ENCODE measurements around the gene MYO5B. TPM values are rescaled to one million over a fixed set of nuclear protein-coding genes. Genes with fewer than 3 reads are reported as not detected.
"Not testable (repeated sequence)": the region's sequence is repeated elsewhere in the genome, so short reads cannot be mapped to it uniquely, and the experiment has no call there.

The MYO5B gene
- total RNA-seq, 1 donor from 2014 or later: 1.8 TPM

DNA sequence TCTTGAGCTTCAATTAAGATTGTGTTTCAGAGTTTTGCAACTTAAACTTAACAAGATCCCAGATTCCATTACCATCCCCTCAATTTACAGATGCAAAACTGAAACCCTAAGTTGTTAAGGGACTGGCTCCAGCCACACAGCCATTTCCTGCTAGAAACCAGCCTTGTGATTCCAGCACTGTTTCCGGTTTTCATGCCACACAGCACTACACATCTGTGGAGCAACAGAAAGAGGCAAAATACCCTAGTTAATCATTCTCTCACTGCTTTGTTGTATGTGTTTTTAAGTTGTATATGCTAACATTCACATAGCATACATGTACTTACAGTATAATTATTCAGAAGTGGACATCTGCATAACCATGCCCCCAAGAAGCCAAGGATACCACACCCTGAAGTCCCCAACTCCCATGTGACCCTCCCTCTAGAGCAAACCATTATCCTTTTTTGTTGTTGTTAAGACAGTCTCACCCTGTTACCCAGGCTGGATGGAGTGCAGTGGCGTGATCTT lies 87.4 kb downstream of the MYO5B start:
- no peak for DNase-seq (ENCODE audit: extremely low read depth, low read depth, low spot score)

DNA sequence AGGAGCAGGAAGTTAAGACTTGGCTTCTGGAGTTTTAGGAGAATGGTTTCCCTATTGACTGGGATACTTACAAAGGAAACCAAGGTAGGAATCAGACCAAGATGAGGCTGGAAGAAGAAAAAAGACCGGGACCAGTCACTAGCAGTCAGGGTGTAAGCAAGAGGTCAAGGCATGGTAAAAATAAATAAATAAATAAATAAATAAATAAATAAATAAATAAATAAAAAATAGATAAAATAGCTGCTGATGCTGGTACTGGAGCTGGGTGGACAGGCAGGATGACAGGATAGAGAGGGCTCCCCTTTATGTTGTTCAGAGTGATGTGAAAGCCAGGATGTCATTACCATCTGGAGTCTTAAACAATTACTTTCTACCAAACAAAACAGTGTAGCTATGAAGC lies 89.9 kb downstream of the MYO5B start:
- DNase-seq (ENCODE audit: extremely low read depth, low read depth, low spot score): no peak

DNA sequence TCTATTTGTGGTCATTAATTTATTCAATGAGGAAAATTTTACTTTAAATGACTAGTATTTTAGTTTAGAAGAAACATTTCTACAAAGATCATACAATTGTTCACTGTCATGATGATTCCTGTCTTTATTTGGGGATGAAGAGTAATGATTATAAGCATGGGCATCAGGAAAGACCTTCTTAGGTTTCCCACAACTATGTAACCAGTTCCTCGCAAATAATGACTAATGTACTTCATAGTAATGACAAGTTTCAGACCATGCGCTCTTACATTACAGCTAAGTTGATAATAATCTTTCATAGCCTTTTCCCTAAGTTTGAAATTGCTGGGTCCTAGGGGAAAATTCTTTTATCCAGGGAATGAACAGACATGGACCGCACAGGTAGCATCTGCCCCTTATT lies 90.5 kb downstream of the MYO5B start:
- DNase-seq (ENCODE audit: extremely low read depth, low read depth, low spot score): no peak

DNA sequence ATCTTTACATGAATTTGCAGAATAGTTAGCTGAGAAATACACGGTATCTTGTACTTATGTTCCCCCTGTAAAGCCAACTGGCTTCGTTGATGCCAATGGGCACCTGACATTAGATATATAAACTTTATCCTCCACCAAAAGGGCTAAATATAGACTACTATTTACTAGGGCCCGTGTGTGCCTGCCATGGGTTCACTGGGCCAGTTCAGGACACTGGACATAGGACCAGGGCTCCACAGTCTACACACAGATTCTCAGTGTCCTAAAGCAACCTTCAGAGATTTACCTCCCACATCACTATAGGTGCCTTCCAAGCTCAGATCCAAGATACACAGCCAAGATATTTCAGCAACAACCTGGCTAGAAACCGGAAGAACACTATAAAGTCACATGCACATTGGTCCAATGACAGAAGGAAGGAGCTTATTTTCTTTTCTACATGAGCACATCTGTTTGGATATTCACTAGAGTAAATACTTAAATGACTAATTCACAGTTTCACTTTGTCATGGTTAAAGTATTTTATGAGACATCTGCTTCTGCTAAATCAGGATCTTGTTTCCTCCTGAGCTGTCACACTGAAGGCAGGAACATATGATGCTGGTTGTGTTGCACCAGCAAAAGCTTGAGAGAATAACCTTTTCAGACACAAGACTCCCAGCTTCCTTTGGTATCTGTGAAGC lies 95.1 kb downstream of the MYO5B start:
- no peak for DNase-seq (ENCODE audit: extremely low read depth, low read depth, low spot score)

DNA sequence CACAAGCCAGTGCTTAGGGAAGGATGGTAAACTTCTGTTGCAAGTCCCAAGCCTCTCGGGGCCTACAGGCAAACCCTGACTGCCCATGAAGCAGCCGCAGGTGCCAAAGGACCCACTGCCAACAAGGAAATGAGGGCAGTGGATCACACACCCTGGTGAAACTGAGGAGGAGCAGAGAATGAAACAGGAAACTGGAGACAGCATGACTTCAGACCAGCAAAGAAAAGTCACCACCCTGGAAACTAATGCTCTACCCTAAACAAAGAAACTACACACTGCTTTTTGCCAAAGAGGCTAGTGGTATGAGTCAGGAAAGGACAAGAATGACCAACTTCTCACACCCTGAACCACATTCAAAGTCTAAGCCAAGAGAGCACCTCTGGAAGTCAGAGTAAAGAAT lies 97.2 kb downstream of the MYO5B start:
- no peak for DNase-seq (ENCODE audit: extremely low read depth, low read depth, low spot score)

DNA sequence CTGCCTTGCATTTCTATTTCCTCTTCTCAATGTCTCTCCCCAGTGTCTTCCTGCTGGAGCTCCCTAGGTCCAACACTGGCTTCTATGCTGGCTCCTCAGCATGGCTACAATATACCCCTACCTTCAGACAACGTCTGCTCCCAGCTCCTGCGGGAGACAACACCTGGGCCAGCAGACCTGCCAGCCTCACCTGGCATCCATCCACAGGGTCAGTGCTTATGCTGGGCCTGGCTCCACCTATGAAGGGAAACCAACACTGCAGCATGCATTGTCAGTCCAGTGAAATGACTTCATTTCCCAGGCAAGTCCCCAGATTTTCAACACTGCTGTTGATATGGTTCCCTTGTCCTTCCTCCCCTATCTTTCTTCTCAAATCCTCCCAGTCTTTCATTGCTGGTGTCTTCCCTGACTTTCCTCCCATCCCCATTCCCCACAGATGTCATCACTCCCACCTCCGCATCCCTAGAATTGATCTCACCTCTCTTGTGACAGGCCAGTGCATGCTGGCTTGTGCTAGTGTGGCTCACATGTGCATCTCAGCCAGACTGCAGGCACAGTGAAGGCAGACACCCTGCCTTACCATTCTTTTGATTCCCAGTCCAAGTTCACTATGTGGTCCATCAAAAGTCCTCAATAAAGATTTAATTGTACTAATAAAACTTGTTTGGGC lies 98.0 kb downstream of the MYO5B start:
- no peak for DNase-seq (ENCODE audit: extremely low read depth, low read depth, low spot score)

- DNase-seq (ENCODE audit: extremely low read depth, low read depth, low spot score): not testable (repeated sequence)
These were observed 100.2 kb downstream of the MYO5B start for GRCh38 chr18:50094786-50095185.

DNA sequence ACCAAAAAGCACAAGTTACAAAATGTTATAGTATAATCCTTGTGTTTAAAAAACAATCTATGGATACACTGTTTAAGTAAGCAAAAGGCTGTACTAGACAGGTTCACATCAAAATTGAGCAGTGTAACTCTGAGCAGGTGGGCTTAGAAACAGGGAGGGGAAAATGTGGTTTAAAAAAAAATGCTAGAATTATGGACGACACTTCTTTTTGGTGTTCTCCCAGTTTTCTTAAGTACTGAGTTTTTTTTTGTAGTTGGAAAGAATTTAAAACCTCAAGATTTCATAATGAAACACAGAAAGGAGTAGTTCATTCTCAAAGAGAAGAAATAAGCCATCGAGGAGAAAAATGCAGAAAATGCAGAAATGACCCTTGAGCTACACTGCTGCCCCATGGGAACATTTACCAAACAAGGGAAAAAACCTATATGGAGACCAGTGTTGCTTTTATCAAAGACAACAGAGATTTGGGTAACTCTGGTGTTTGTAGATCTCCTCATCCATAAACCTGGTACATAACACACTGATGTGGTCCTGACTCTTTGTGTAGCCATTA lies 100.7 kb downstream of the MYO5B start:
- no peak for DNase-seq (ENCODE audit: extremely low read depth, low read depth, low spot score)

GRCh38 chr18:50093366-50094064 lies 101.4 kb downstream of the MYO5B start:
- DNase-seq (ENCODE audit: extremely low read depth, low read depth, low spot score): no peak

GRCh38 chr18:50092245-50092805 lies 102.6 kb downstream of the MYO5B start:
- DNase-seq (ENCODE audit: extremely low read depth, low read depth, low spot score): no peak

GRCh38 chr18:50091509-50092244 lies 103.3 kb downstream of the MYO5B start:
- no peak for DNase-seq (ENCODE audit: extremely low read depth, low read depth, low spot score)

DNA sequence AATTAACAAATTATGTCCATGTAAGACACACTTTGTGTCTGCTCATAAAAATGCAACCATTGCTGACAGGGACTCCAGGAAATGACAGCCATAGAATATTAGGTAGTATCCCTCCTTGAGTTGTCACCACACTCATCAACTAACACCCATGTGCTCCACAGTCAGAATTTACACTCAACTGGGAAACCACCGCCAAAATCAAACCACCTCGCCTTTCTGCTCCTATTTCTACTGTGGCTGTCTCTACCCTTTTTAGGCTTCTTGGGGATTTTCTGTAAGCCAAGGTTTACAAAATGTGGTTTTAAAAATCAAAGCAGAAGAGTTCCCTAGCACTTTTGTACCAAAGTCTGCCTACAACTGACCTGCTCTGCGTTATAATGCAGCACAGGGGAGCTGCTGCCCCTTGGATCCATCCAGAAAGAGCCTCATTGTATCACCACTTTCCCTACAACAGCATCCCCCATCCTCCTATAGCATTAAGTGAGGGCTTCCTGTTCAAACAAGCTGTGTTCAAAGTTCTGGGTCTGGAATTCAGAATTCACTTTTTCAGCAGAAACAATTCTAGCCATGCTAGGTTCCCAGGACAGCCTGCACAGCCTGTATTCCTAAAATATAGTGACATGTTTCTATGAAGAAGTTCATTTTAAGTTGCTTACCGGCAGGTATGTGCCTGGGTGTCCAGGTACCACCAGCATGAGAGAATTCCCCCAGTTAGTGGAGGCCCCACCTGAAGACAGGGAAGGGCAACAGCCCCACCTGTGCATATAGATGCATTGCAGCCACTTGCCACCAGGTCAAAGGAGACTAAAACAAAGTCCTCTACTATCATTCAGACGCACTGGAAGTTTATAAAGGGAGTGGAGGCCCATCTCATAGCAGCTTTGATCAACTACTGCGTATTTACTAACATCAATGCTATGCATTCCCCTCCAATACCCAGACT lies 104.3 kb downstream of the MYO5B start:
- DNase-seq (ENCODE audit: extremely low read depth, low read depth, low spot score): no peak

GRCh38 chr18:50089702-50090101 lies 105.2 kb downstream of the MYO5B start:
- no peak for DNase-seq (ENCODE audit: extremely low read depth, low read depth, low spot score)

DNA sequence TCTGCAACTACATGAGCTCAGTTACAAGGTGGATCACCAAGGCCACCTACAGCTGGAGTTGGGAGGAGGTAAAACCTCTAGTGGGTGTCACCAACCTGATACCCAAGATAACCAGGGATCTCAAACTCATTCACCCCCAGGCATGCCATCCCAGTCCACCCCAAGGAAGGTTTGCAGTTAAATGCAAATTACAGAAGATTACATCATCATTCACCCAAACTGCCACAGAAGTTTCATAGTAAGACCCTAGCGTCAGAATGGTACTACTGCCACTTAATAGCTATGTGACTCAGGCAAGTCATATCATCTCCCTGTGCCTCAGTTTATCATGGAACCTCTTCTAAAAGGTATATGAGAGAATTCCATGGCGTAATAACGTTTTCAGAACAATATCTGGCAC lies 111.2 kb downstream of the MYO5B start:
- DNase-seq (ENCODE audit: extremely low read depth, low read depth, low spot score): no peak

GRCh38 chr18:50080932-50081560 lies 113.9 kb downstream of the MYO5B start:
- no peak for DNase-seq (ENCODE audit: extremely low read depth, low read depth, low spot score)

GRCh38 chr18:50080316-50080715 lies 114.6 kb downstream of the MYO5B start:
- no peak for DNase-seq (ENCODE audit: extremely low read depth, low read depth, low spot score)

DNA sequence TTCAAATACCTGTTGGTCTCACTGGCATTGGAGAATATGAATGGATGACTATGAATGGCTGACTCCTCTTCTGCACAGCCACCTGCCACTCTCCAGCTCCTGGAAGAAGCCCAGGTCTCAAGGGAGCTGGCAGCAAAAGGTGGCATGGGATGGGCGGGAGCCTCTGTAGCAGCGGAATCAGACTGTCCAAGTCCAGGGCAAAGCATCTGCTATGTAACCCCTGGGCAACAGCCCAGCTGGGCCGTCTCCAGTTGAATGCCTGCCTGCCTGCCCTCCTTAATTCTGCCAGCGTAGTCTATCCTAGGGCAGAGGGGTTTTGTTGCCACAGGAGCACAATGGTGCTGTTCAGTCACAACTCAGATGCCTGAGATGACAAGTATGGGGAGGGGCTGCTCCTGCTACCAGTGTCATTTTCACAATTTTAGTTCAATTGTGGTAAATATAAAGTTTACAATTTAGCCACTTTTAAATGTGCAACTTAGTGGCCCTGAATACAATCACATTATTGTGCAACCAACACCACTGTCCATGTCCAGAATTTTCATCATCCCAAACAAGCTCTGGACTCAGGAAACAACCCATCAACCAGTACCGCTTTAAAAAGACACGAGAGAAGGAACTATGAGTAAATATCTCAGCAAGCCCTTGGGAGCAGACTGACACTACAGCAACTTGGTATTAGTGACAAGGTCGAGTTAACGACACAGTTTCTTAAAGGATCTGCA lies 115.2 kb downstream of the MYO5B start:
- no peak for DNase-seq (ENCODE audit: extremely low read depth, low read depth, low spot score)

DNA sequence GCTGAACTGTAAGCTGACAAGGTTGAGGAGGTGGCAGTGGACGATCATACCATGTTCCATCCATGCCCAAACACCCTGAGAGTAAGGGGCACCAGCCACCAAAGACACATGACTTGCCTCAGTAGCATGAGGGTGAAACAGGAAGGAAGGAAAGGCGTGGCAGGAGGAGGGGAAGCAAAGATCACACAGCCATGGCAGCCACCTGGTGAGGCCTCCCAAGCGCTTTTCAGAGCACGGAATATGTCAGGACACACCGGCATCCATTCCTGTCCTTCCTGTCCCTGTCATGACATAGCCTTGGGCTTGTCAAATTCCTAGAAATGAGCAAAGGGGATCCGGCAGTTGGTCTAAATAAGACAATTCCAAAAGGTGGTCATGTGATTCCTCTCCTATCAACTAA lies 118.7 kb downstream of the MYO5B start:
- no peak for DNase-seq (ENCODE audit: extremely low read depth, low read depth, low spot score)
